Muscle of arm (tissue), 12 donors: ENCODE data around the gene NPAS2. TPM values are rescaled to one million over a fixed set of nuclear protein-coding genes. Genes with fewer than 3 reads are reported as not detected.

Source experiments
- DNase-seq: peaks from one replicate; pipeline ENCODE4 v3.0.0-alpha.2; 2013
- polyA plus RNA-seq, 12 donors: library from polyadenylated mRNA; unstranded; fragments of 120-200 nt; gene quantifications; one replicate each; pipeline ENCODE4 v1.2.1, GENCODE V29; 2013; ENCODE audit not compliant: insufficient read length in 12 of 12

NPAS2 gene
- polyA plus RNA-seq, 12 donors: 8.8 to 24.4 (median 10.7) TPM; not detected in 1

GRCh38 chr2:100882645-100883613 lies 63.0 kb downstream of the NPAS2 start:
- DNase-seq: no peak

- no peak for DNase-seq
Measured at GRCh38 chr2:100884145-100884621, 64.2 kb downstream of the NPAS2 start.

GRCh38 chr2:100886085-100886484 lies 66.1 kb downstream of the NPAS2 start:
- DNase-seq: no peak

GRCh38 chr2:100887039-100887578 lies 67.2 kb downstream of the NPAS2 start:
- no peak for DNase-seq

- DNase-seq: no peak
Measured at GRCh38 chr2:100887713-100888495, 68.0 kb downstream of the NPAS2 start.

- no peak for DNase-seq
Measured at GRCh38 chr2:100888601-100889000, 68.7 kb downstream of the NPAS2 start.

- no peak for DNase-seq
Measured at GRCh38 chr2:100889286-100889685, 69.3 kb downstream of the NPAS2 start.

GRCh38 chr2:100891906-100892642 lies 72.1 kb downstream of the NPAS2 start:
- no peak for DNase-seq

GRCh38 chr2:100893392-100894104 lies 73.6 kb downstream of the NPAS2 start:
- DNase-seq: no peak

- no peak for DNase-seq
Measured at GRCh38 chr2:100894105-100894795, 74.3 kb downstream of the NPAS2 start.

- no peak for DNase-seq
Measured at GRCh38 chr2:100894796-100895156, 74.8 kb downstream of the NPAS2 start.

- no peak for DNase-seq
Measured at GRCh38 chr2:100895402-100895801, 75.5 kb downstream of the NPAS2 start.

GRCh38 chr2:100895934-100896685 lies 76.2 kb downstream of the NPAS2 start:
- DNase-seq: no peak

GRCh38 chr2:100898035-100898665 lies 78.2 kb downstream of the NPAS2 start:
- no peak for DNase-seq

- no peak for DNase-seq
Measured at GRCh38 chr2:100900156-100900795, 80.3 kb downstream of the NPAS2 start.

GRCh38 chr2:100902817-100903405 lies 83.0 kb downstream of the NPAS2 start:
- peak; percentile 45 for DNase-seq

GRCh38 chr2:100903534-100904258 lies 83.8 kb downstream of the NPAS2 start:
- no peak for DNase-seq
